K562 (cell line): ENCODE data around the gene EBF4.

Experiments
- BCOR ChIP-seq: fragments of 450-650 bp; IDR thresholded peaks from 2 replicates; pipeline ENCODE4 v1.6.1; 2016
- CBFB ChIP-seq: sonication (generic); formaldehyde crosslinking; IDR thresholded peaks from 2 replicates; pipeline ENCODE4 v1.4.0; 2020; ENCODE audit warnings: mild to moderate bottlenecking, missing genetic modification reagents
- CREM ChIP-seq: IDR thresholded peaks from 2 replicates; pipeline ENCODE4 v1.6.1; 2014; ENCODE audit warnings: antibody characterized with exemption, low read depth
- FOXA1 ChIP-seq: fragments of 450-650 bp; IDR thresholded peaks from 2 replicates; pipeline ENCODE4 v1.6.1; 2016; ENCODE audit warnings: mild to moderate bottlenecking, borderline replicate concordance
- GABPA ChIP-seq: fragments of 200-800 bp; sonication (Bioruptor generic); conservative IDR thresholded peaks from 2 replicates; pipeline ENCODE4 v1.6.1; 2016; ENCODE audit warnings: low read depth, missing genetic modification characterization, missing compliant biosample characterization
- KLF1 ChIP-seq: fragments of 450-650 bp; IDR thresholded peaks from 2 replicates; pipeline ENCODE4 v1.6.1; 2016; ENCODE audit warnings: missing genetic modification characterization, missing compliant biosample characterization
- RREB1 ChIP-seq: fragments of 250-450 bp; sonication (Bioruptor Pico); IDR thresholded peaks from 2 replicates; pipeline ENCODE4 v1.4.0; 2020
- SIN3A ChIP-seq, 2 experiments: fragments of 150-350 bp in 1 of 2; IDR thresholded peaks; 2 replicates each; pipeline ENCODE4 v1.6.1; 2011 to 2016; ENCODE audit warnings: borderline replicate concordance in 2 of 2, low read depth in 2 of 2, low read length in 2 of 2, mild to moderate bottlenecking in 2 of 2, moderate library complexity in 2 of 2; ENCODE audit not compliant: control insufficient read depth in 1 of 2
- WHSC1 ChIP-seq: IDR thresholded peaks from one replicate; pipeline ENCODE4 v1.6.1; 2012; ENCODE audit warnings: low read length, control low read depth, inconsistent platforms
- ZFX ChIP-seq: sonication (generic); formaldehyde crosslinking; IDR thresholded peaks from 2 replicates; pipeline ENCODE4 v1.8.0; 2022; ENCODE audit warnings: mild to moderate bottlenecking, missing genetic modification reagents, moderate library complexity
- ZNF740 ChIP-seq, 3 experiments: fragments of 200-800 bp in 1 of 3; sonication (Bioruptor generic) in 1 of 3; sonication (generic) in 1 of 3; formaldehyde crosslinking in 1 of 3; IDR thresholded peaks; 2 replicates each; pipeline versions ENCODE4 v1.6.1 to v1.8.0; 2016 to 2022; ENCODE audit warnings: mild to moderate bottlenecking in 2 of 3, missing compliant biosample characterization in 2 of 3, missing genetic modification characterization in 2 of 3, missing genetic modification reagents in 1 of 3
- TF ChIP-seq, protein P1 (sequence below), 3 experiments: IDR thresholded peaks in 2 of 3; conservative IDR thresholded peaks in 1 of 3; 2 replicates each; pipeline ENCODE4 v1.5.1; 2011 to 2012; ENCODE audit warnings: low read length in 3 of 3, mild to moderate bottlenecking in 3 of 3, control low read depth in 2 of 3, improper control_type of control experiment in 1 of 3, inconsistent platforms in 1 of 3, low read depth in 1 of 3, mixed read lengths in 1 of 3, moderate library complexity in 1 of 3; ENCODE audit not compliant: insufficient read depth in 2 of 3
- TF ChIP-seq, protein P2 (sequence below), 2 experiments: fragments of 200-800 bp in 1 of 2; sonication (Bioruptor generic) in 1 of 2; sonication (generic) in 1 of 2; formaldehyde crosslinking in 1 of 2; IDR thresholded peaks in 1 of 2; conservative IDR thresholded peaks in 1 of 2; 2 replicates each; pipeline versions ENCODE4 v1.5.0 to v1.6.1; 2016 to 2020; ENCODE audit warnings: missing compliant biosample characterization in 1 of 2, missing genetic modification characterization in 1 of 2, missing genetic modification reagents in 1 of 2

GRCh38 chr20:2653556-2654383 lies 38.8 kb upstream of the EBF4 start:
- TF ChIP-seq SIN3A (IDR thresholded peaks at IDR 0.05; ENCODE audit: borderline replicate concordance in 2 of 2, control insufficient read depth in 1 of 2, low read depth in 2 of 2, low read length in 2 of 2), result no peak
- TF ChIP-seq FOXA1, result no peak
- TF ChIP-seq CREM, result no peak
- TF ChIP-seq BCOR, result no peak
- TF ChIP-seq WHSC1, result no peak
- TF ChIP-seq, protein P1, sequence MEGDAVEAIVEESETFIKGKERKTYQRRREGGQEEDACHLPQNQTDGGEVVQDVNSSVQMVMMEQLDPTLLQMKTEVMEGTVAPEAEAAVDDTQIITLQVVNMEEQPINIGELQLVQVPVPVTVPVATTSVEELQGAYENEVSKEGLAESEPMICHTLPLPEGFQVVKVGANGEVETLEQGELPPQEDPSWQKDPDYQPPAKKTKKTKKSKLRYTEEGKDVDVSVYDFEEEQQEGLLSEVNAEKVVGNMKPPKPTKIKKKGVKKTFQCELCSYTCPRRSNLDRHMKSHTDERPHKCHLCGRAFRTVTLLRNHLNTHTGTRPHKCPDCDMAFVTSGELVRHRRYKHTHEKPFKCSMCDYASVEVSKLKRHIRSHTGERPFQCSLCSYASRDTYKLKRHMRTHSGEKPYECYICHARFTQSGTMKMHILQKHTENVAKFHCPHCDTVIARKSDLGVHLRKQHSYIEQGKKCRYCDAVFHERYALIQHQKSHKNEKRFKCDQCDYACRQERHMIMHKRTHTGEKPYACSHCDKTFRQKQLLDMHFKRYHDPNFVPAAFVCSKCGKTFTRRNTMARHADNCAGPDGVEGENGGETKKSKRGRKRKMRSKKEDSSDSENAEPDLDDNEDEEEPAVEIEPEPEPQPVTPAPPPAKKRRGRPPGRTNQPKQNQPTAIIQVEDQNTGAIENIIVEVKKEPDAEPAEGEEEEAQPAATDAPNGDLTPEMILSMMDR (IDR thresholded peaks at IDR 0.05 in 2 of 3, conservative IDR thresholded peaks at IDR 0.05 in 1 of 3; ENCODE audit: insufficient read depth in 2 of 3, low read depth in 1 of 3, low read length in 3 of 3), result no peak
- TF ChIP-seq KLF1 (tag), result no peak
- no peak for TF ChIP-seq GABPA (tag)
- TF ChIP-seq RREB1 (CRISPR knock-in tag), result no peak
- TF ChIP-seq, protein P2, sequence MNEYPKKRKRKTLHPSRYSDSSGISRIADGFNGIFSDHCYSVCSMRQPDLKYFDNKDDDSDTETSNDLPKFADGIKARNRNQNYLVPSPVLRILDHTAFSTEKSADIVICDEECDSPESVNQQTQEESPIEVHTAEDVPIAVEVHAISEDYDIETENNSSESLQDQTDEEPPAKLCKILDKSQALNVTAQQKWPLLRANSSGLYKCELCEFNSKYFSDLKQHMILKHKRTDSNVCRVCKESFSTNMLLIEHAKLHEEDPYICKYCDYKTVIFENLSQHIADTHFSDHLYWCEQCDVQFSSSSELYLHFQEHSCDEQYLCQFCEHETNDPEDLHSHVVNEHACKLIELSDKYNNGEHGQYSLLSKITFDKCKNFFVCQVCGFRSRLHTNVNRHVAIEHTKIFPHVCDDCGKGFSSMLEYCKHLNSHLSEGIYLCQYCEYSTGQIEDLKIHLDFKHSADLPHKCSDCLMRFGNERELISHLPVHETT (CRISPR knock-in tag; conservative IDR thresholded peaks at IDR 0.05 in 1 of 2, IDR thresholded peaks at IDR 0.05 in 1 of 2), result no peak
- TF ChIP-seq ZFX (CRISPR knock-in tag), result no peak
- TF ChIP-seq ZNF740 (CRISPR knock-in tag; IDR thresholded peaks at IDR 0.05), result no peak
- TF ChIP-seq ZNF740 (tag; IDR thresholded peaks at IDR 0.05), result no peak
- no peak for TF ChIP-seq CBFB (CRISPR knock-in tag)
